ENCODE results near the gene TXNIP.

DNA sequence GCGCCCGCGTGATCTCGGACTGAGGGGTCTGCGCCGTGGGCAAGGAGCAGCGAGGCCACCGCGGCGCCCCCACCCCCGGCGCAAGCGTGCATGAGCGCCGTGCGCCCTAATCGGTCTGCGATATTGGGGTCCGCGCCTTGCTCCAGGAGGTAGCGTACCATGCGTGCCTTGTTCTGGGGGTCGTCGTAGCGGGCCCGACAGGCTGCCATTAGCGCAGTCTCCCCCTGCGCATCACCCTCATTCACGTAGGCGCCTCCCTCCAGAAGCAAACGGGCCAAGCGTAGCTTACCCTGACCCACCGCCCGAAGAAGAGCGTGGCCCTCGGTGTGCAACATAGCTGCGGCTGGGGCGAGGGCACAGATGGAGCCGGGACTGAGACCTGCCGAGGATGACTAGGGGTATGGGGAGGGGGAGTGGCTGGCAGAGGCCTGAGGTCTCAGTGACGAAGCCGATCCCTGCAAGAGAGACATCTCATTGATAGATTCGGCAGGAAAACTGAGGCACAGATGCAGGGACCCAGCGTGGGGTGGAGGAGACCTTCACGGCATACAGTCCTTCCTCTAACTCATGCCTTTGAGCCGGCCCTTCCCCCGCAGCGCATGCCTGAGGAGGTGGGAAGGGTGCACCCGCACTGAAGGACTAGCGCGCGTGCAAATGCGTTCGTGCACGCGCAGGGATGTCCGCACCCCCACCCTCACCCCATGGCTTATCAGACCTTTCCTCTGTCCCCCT lies 34.8 kb downstream of the TXNIP start:
- TF ChIP-seq POLR2A (IDR thresholded peaks at IDR 0.05): no peak
- TF ChIP-seq, protein P1, sequence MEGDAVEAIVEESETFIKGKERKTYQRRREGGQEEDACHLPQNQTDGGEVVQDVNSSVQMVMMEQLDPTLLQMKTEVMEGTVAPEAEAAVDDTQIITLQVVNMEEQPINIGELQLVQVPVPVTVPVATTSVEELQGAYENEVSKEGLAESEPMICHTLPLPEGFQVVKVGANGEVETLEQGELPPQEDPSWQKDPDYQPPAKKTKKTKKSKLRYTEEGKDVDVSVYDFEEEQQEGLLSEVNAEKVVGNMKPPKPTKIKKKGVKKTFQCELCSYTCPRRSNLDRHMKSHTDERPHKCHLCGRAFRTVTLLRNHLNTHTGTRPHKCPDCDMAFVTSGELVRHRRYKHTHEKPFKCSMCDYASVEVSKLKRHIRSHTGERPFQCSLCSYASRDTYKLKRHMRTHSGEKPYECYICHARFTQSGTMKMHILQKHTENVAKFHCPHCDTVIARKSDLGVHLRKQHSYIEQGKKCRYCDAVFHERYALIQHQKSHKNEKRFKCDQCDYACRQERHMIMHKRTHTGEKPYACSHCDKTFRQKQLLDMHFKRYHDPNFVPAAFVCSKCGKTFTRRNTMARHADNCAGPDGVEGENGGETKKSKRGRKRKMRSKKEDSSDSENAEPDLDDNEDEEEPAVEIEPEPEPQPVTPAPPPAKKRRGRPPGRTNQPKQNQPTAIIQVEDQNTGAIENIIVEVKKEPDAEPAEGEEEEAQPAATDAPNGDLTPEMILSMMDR (IDR thresholded peaks at IDR 0.05): no peak
